Muscle layer of colon (tissue), 2 donors: ENCODE measurements around the gene LBHD1.
A peak's percentile ranks its signal among the peaks of the same experiment; 100 is the strongest.
"Not testable (repeated sequence)": the region's sequence is repeated elsewhere in the genome, so short reads cannot be mapped to it uniquely, and the experiment has no call there.

Experiments used
- H3K27ac ChIP-seq: one replicate; pipeline ENCODE4 v1.7.0; 2013; ENCODE audit warnings: low read depth, mild to moderate bottlenecking, low read length, moderate library complexity
- H3K27me3 ChIP-seq, 2 donors: one replicate each; pipeline ENCODE4 v1.7.0; 2013; ENCODE audit warnings: low read length in 2 of 2, mild to moderate bottlenecking in 2 of 2; ENCODE audit not compliant: insufficient read depth in 2 of 2, control insufficient read depth in 1 of 2
- H3K36me3 ChIP-seq: one replicate; pipeline ENCODE4 v1.7.0; 2013; ENCODE audit warnings: mild to moderate bottlenecking, low read length; ENCODE audit not compliant: insufficient read depth
- H3K4me1 ChIP-seq: one replicate; pipeline ENCODE4 v1.7.0; 2013; ENCODE audit warnings: mild to moderate bottlenecking, low read length; ENCODE audit not compliant: insufficient read depth
- H3K4me3 ChIP-seq, 2 donors: one replicate each; pipeline ENCODE4 v1.7.0; 2013; ENCODE audit warnings: low read length in 2 of 2, low read depth in 1 of 2, mild to moderate bottlenecking in 1 of 2, moderate library complexity in 1 of 2
- H3K9ac ChIP-seq: one replicate; pipeline ENCODE4 v1.7.0; 2013; ENCODE audit warnings: low read length
- H3K9me3 ChIP-seq: one replicate; pipeline ENCODE4 v1.7.0; 2013; ENCODE audit warnings: mild to moderate bottlenecking, low read length
- donor health status: abdominal sarcoma.
- donor health status: Adenocarcinoma of cecum.

The LBHD1 gene

DNA sequence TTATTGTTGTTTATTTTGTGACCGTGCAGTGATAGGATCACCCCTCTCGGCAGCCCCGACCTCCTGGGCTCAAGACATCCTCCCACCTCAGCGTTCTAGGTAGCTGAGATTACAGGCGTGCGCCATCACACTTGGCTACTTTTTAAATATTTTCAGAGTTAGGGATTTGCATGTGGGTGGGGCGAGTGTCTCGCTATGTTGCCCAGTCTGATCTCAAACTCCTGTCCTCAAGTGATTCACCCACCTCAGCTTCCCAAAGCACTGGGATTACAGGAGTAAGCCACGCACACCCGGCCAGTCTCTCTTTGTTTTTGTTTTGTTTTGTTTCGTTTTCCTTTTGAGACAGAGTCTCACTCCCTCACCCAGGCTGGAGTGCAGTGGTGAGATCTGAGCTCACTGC lies 17.8 kb downstream of the LBHD1 start:
- peaks cover 2% of the 10 kb centered on the region for H3K36me3 ChIP-seq
- no peak overlapping the region for H3K4me3 ChIP-seq
- peaks cover 14% of the 10 kb centered on the region for H3K4me1 ChIP-seq
- H3K9me3 ChIP-seq: no peaks in the 10 kb centered on the region
- no peak overlapping the region for H3K9ac ChIP-seq
- no peaks in the 10 kb centered on the region for H3K27me3 ChIP-seq
- no peak overlapping the region for H3K27ac ChIP-seq

DNA sequence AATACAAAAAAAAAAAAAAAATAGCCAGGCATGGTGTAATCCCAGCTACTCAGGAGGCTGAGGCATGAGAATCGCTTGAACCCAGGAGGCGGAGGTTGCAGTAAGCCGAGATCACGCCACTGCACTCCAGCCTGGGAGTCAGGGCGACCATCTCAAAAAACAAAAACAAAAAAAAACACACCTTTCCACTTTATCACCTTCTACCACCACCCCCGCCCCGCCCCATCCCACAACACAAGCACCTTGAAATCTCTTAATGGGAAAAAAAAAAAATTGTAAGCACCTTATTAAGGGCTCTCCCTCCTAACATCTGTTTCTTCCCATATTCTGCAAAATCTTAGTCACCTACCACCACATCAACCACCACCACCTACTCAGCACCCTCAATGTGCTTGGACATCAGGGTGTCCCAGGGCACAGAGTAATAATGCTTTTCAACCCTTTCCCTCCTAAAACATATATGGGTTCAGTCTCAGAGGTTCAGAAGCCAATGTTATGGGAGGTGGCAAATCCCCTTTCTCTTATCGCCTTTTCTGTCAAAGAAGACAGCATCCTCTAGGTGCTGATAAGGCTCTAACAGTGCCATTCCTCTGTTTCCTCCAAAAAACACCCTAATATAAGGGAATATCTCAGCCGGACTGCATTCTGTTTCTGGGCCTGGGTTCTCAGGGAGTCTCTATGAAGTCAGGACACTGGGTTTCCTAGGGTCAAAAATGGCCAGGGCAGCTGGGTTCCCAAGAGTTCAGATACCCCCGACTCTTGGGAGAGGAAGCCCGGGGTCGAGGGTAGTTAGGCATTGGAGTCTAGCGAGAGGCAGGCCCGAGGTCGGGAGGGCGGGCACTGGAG lies 19.7 kb downstream of the LBHD1 start:
- no peaks in the 10 kb centered on the region for H3K27me3 ChIP-seq
- H3K36me3 ChIP-seq: peaks cover 21% of the 10 kb centered on the region
- peak overlapping the region; percentile 84 for H3K27ac ChIP-seq
- peak overlapping the region; percentile 55 to 84 for H3K4me3 ChIP-seq
- H3K4me1 ChIP-seq: peaks cover 14% of the 10 kb centered on the region
- no peaks in the 10 kb centered on the region for H3K9me3 ChIP-seq
- H3K9ac ChIP-seq: peak overlapping the region; percentile 99

DNA sequence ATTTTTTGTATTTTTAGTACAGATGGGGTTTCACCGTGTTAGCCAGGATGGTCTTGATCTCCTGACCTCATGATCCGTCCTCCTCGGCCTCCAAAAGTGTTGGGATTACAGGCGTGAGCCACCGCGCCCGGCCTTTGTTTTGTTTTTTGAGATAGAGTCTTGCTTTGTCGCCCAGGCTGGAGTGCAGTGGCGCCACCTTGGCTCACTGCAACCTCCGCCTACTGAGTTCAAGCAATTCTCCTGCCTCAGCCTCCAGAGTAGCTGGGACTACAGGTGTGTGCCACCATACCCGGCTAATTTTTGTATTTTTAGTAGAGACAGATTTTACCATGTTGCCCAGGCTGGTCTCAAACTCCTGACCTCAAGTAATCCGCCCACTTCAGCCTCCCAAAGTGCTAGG lies 21.8 kb downstream of the LBHD1 start:
- H3K27ac ChIP-seq, H3K4me3 ChIP-seq, H3K27me3 ChIP-seq, H3K9me3 ChIP-seq, H3K9ac ChIP-seq: not testable (repeated sequence)
- Histone ChIP-seq H3K4me1 (peaks cover 28% of the 10 kb centered on the region), H3K36me3 (peaks cover 22% of the 10 kb centered on the region)

DNA sequence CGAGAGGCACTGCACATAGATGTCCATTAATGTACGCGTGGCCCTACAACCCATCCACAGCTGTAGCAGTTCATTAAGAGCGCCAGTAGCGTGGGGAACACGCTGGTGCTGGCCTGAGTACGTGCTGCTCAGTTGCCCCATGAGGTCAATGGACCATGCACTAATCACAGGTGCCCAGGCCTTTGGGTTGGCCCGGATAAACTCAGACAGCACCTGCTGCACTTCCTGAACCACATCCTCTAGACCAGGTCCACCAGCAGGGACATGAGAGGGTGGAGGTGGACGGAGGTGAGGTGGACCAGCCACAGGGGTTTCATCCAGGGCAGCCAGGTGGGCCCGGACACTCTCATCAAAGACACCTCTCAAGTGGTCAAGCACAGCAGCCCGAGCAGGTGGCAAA lies 22.6 kb downstream of the LBHD1 start:
- H3K27me3 ChIP-seq: no peaks in the 10 kb centered on the region
- no peak overlapping the region for H3K4me3 ChIP-seq
- no peaks in the 10 kb centered on the region for H3K9me3 ChIP-seq
- H3K9ac ChIP-seq: no peak overlapping the region
- H3K4me1 ChIP-seq: peaks cover 32% of the 10 kb centered on the region
- H3K36me3 ChIP-seq: peaks cover 23% of the 10 kb centered on the region
- H3K27ac ChIP-seq: no peak overlapping the region

DNA sequence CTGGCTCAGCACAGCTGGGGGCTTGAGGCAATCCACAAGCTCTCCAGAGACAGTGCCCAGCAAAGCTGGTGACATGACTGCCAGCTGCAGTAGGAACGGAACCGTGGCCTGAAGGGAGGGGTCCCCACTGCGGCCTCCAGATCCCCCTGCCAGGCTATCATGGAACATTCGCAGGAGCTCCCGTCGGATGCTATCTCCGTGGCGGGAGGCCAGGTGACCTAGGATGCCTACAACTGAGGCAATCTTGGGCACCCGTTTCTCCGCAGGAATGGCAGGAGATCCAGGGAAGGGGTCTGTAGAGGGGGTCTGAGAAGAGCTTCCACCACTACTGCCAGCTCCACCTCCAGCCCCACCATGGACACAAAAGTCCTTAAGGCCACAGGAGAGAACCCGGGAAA lies 23.1 kb downstream of the LBHD1 start:
- Histone ChIP-seq H3K4me1 (peaks cover 32% of the 10 kb centered on the region), H3K9me3 (no peaks in the 10 kb centered on the region), H3K4me3 (no peak overlapping the region), H3K36me3 (peaks cover 27% of the 10 kb centered on the region), H3K27me3 (no peaks in the 10 kb centered on the region), H3K27ac (no peak overlapping the region), H3K9ac (no peak overlapping the region)

DNA sequence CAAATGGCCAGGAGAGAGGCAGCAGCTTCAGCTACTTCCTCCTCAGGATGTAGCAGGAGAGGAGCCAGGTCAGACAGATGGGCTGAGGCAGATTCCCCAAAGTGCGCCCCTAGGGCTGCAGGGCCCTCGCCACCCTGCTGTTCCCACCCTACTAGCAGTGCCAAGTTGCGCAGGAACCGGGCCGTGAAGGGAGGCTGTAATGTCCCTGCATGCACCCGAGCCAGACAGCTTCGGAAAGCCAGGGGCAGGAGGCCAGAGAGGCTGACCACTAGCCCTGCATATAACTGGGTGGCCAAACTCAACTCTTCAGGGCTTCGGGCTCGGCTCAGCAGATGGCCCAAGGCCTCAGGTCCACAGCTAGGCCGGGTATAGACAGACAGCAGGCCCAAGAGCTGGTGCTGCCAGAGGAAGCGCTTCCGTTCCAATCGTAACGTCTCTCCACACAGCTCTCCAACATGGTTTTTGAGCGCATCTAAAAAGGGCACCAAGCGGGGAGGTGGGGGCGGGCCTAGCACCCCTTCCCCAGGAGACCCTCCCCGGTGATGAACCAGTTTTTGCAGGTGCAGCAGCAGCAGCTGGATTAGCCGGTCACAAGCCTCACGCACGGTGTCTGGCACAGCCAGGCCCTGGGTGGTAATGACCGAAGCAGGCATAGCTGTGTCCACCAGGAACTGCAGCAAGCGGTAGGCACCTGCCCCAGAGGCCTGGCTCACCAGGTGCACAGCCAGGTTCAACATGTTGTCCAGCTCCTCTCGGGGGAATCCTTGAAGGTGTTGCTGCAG lies 23.7 kb downstream of the LBHD1 start:
- H3K27me3 ChIP-seq: no peaks in the 10 kb centered on the region
- no peak overlapping the region for H3K27ac ChIP-seq
- peaks cover 32% of the 10 kb centered on the region for H3K4me1 ChIP-seq
- H3K9ac ChIP-seq: no peak overlapping the region
- H3K4me3 ChIP-seq: no peak overlapping the region
- H3K9me3 ChIP-seq: no peaks in the 10 kb centered on the region
- H3K36me3 ChIP-seq: peaks cover 27% of the 10 kb centered on the region

- peaks cover 32% of the 10 kb centered on the region for H3K36me3 ChIP-seq
- no peak overlapping the region for H3K27ac ChIP-seq
- no peaks in the 10 kb centered on the region for H3K9me3 ChIP-seq
- no peaks in the 10 kb centered on the region for H3K27me3 ChIP-seq
- no peak overlapping the region for H3K4me3 ChIP-seq
- no peak overlapping the region for H3K9ac ChIP-seq
- peaks cover 31% of the 10 kb centered on the region for H3K4me1 ChIP-seq
Measured at GRCh38 chr11:62647609-62648005, 24.5 kb downstream of the LBHD1 start.

GRCh38 chr11:62646825-62647608 lies 25.1 kb downstream of the LBHD1 start:
- Histone ChIP-seq H3K4me3 (peak overlapping the region in 1 of 2 donors; percentile 41), H3K9me3 (no peaks in the 10 kb centered on the region), H3K36me3 (peaks cover 32% of the 10 kb centered on the region), H3K9ac (no peak overlapping the region), H3K27me3 (no peaks in the 10 kb centered on the region), H3K27ac (peak overlapping the region; percentile 66), H3K4me1 (peaks cover 26% of the 10 kb centered on the region)

- Histone ChIP-seq H3K36me3 (peaks cover 32% of the 10 kb centered on the region), H3K9ac (peak within 1 kb of the TSS; percentile 62), H3K9me3 (no peaks in the 10 kb centered on the region), H3K4me3 (peak within 1 kb of the TSS; percentile 71 to 80), H3K27ac (peak within 1 kb of the TSS; percentile 66), H3K27me3 (no peaks in the 10 kb centered on the region), H3K4me1 (peaks cover 18% of the 10 kb centered on the region)
Measured at GRCh38 chr11:62645946-62646824, 25.9 kb downstream of the LBHD1 start, which contains the start of gene GANAB. Gene GANAB (minus strand): TSS chr11:62646613. CDS start chr11:62646599, 14 bp downstream.

DNA sequence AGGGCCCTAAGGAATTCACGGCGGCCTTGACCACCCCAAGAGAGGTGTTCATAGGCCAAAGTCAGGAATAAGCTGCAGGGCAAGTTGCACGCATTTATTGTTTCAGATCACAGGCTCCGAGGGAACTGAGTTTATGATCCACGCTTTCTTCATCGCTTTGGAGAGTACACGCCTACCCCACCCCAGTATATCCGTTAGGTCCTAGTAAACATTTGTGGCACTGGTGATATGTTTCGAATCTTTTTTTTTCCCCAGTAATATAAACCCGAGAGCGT lies 26.5 kb downstream of the LBHD1 start:
- H3K4me3 ChIP-seq: peak overlapping the region; percentile 71 to 80
- H3K36me3 ChIP-seq: peaks cover 32% of the 10 kb centered on the region
- peak overlapping the region; percentile 64 for H3K27ac ChIP-seq
- H3K9me3 ChIP-seq: no peaks in the 10 kb centered on the region
- peak overlapping the region; percentile 62 for H3K9ac ChIP-seq
- H3K27me3 ChIP-seq: no peaks in the 10 kb centered on the region
- H3K4me1 ChIP-seq: peaks cover 18% of the 10 kb centered on the region
